K562 (cell line): ENCODE results near the gene TULP4. TPM values are rescaled to one million over a fixed set of nuclear protein-coding genes. Genes with fewer than 3 reads are reported as not detected.

Experiments
- ATAC-seq: fragments of 200-7000 bp; cut with Tn5 transposase; 3 replicates; pipeline ENCODE4 v1.9.1; 2020; ENCODE audit warnings: moderate library complexity
- BruUV-seq: library from RNA; stranded (reverse); fragments of 400-500 nt; replicated peaks from 2 replicates; lab custom pipeline; 2021; lab: Mats Ljungman, UMichigan
- CTCF ChIA-PET: fragments of 300-600 bp; formaldehyde crosslinking; extraction: SDS; loops from one replicate; lab custom pipeline; 2021; ENCODE audit warnings: low intra/inter-chr PET ratio; lab: Yijun Ruan, JAX
- POLR2A ChIA-PET: fragments of 300-600, 350-650 bp; sonication (Branson Sonifier 250); formaldehyde crosslinking; extraction: SDS; loops from one replicate; lab custom pipeline; 2021; ENCODE audit warnings: antibody characterized with exemption, inconsistent platforms; lab: Yijun Ruan, JAX
- DNase-seq, 4 experiments: peaks; one replicate each; pipeline versions ENCODE4 v3.0.0 to v3.0.0-alpha.2; 2011 to 2018; ENCODE audit warnings: low spot score in 3 of 4, mixed read lengths in 3 of 4; ENCODE audit errors: extremely low read depth in 1 of 4
- FAIRE-seq: peaks from 2 replicates; lab custom pipeline; 2011; peaks lifted over from hg19 to GRCh38; lab: Jason Lieb, UNC
- H2AFZ ChIP-seq: 2 replicates; pipeline ENCODE4 v1.6.0; 2011; ENCODE audit warnings: low read depth, low read length, control low read depth, inconsistent platforms
- H3K27ac ChIP-seq: fragments of 200-600 bp; 3 replicates; pipeline ENCODE4 v1.8.0; 2011; ENCODE audit warnings: low read depth, mild to moderate bottlenecking, control low read depth, inconsistent platforms, low read length, moderate library complexity, mixed read lengths; ENCODE audit errors: extremely low read depth
- H3K27me3 ChIP-seq, 2 experiments: fragments of 300-600 bp in 1 of 2; 2 replicates in 1 of 2; 3 replicates in 1 of 2; pipeline versions ENCODE4 v1.6.0 to v1.8.0; 2011; ENCODE audit warnings: inconsistent platforms in 2 of 2, low read length in 2 of 2, mild to moderate bottlenecking in 1 of 2, mixed read lengths in 1 of 2, moderate library complexity in 1 of 2; ENCODE audit not compliant: control insufficient read depth in 2 of 2, insufficient read depth in 2 of 2
- H3K36me3 ChIP-seq: fragments of 300-600 bp; 3 replicates; pipeline ENCODE4 v1.8.0; 2011; ENCODE audit warnings: mild to moderate bottlenecking, low read length, inconsistent platforms; ENCODE audit not compliant: control insufficient read depth, insufficient read depth
- H3K4me1 ChIP-seq, 2 experiments: fragments of 200-600 bp in 1 of 2; replicated peaks in 1 of 2; 2 replicates in 1 of 2; 3 replicates in 1 of 2; pipeline versions ENCODE4 v1.5.1 to v1.8.0; 2011; ENCODE audit warnings: inconsistent platforms in 2 of 2, low read length in 2 of 2, mild to moderate bottlenecking in 1 of 2, mixed read lengths in 1 of 2, moderate library complexity in 1 of 2; ENCODE audit not compliant: control insufficient read depth in 2 of 2, insufficient read depth in 2 of 2
- H3K4me2 ChIP-seq: 2 replicates; pipeline ENCODE4 v1.6.1; 2011; ENCODE audit warnings: low read length, control low read depth, inconsistent platforms, mixed read lengths; ENCODE audit not compliant: insufficient read depth
- H3K4me3 ChIP-seq: fragments of 200-600 bp; sonication (generic), shearing (Covaris generic); 2 replicates; pipeline ENCODE4 v1.5.1; 2016; ENCODE audit warnings: control low read depth, inconsistent platforms
- H3K79me2 ChIP-seq: fragments of 200-600 bp; 3 replicates; pipeline ENCODE4 v1.8.0; 2011; ENCODE audit warnings: low read length, inconsistent platforms; ENCODE audit not compliant: control insufficient read depth, insufficient read depth
- H3K9ac ChIP-seq, 2 experiments: 2 replicates each; pipeline versions ENCODE4 v1.6.0 to v1.6.1; 2011; ENCODE audit warnings: low read depth in 2 of 2, low read length in 2 of 2, control low read depth in 1 of 2, inconsistent platforms in 1 of 2, mild to moderate bottlenecking in 1 of 2, mixed read lengths in 1 of 2; ENCODE audit not compliant: insufficient read depth in 1 of 2
- H3K9me1 ChIP-seq: one replicate; pipeline ENCODE4 v1.6.0; 2011; ENCODE audit warnings: inconsistent platforms, mild to moderate bottlenecking, low read length, moderate library complexity; ENCODE audit not compliant: control insufficient read depth, insufficient read depth
- H3K9me3 ChIP-seq: replicated peaks from 2 replicates; pipeline ENCODE4 v1.5.1; 2011; ENCODE audit warnings: low read depth, low read length, inconsistent platforms; ENCODE audit not compliant: control insufficient read depth, insufficient read depth
- H4K20me1 ChIP-seq: replicated peaks from 2 replicates; pipeline ENCODE4 v1.6.1; 2011; ENCODE audit warnings: low read length, inconsistent platforms, mixed read lengths; ENCODE audit not compliant: control insufficient read depth, insufficient read depth
- ATF2 ChIP-seq: sonication (generic); formaldehyde crosslinking; IDR thresholded peaks from 2 replicates; pipeline ENCODE4 v1.8.1; 2022; ENCODE audit warnings: missing genetic modification reagents
- CTBP1 ChIP-seq: fragments of 450-650 bp; IDR thresholded peaks from 2 replicates; pipeline ENCODE4 v1.6.1; 2016; ENCODE audit warnings: borderline replicate concordance
- GTF2E2 ChIP-seq: fragments of 200-800 bp; sonication (Bioruptor generic); IDR thresholded peaks from 2 replicates; pipeline ENCODE4 v1.6.1; 2016; ENCODE audit warnings: missing genetic modification characterization, missing compliant biosample characterization
- MCM5 ChIP-seq: fragments of 450-650 bp; IDR thresholded peaks from 2 replicates; pipeline ENCODE4 v1.6.1; 2016; ENCODE audit warnings: low read depth
- OTX1 ChIP-seq: fragments of 450-650 bp; formaldehyde crosslinking; IDR thresholded peaks from 2 replicates; pipeline ENCODE4 v1.4.0; 2022; ENCODE audit warnings: mild to moderate bottlenecking
- RAD51 ChIP-seq: fragments of 450-650 bp; IDR thresholded peaks from 2 replicates; pipeline ENCODE4 v1.7.1; 2016; ENCODE audit warnings: low read depth, mild to moderate bottlenecking, borderline replicate concordance
- SNRNP70 ChIP-seq: fragments of 200-400 bp; formaldehyde crosslinking; optimal IDR thresholded peaks from 2 replicates; pipeline ENCODE3; 2017; ENCODE audit warnings: low read depth, low read length
- TEAD2 ChIP-seq: fragments of 450-650 bp; IDR thresholded peaks from 2 replicates; pipeline ENCODE4 v1.6.1; 2016; ENCODE audit warnings: missing genetic modification characterization, control low read depth, missing compliant biosample characterization
- ZNF282 ChIP-seq: sonication (generic); formaldehyde crosslinking; IDR thresholded peaks from 2 replicates; pipeline ENCODE4 v1.8.1; 2023; ENCODE audit warnings: missing genetic modification reagents
- ZNF398 ChIP-seq: fragments of 250-450 bp; sonication (Bioruptor Pico); IDR thresholded peaks from 2 replicates; pipeline ENCODE4 v1.8.0; 2021; ENCODE audit warnings: moderate library complexity, mild to moderate bottlenecking, inconsistent platforms
- ZNF655 ChIP-seq: fragments of 250-450 bp; sonication (Bioruptor Pico); IDR thresholded peaks from 2 replicates; pipeline ENCODE4 v1.5.0; 2021
- WGBS: fragments of 100-300 bp; shearing (Covaris generic); methylation state at CpG from one replicate; pipeline ENCODE4 v1.1.6; 2016; ENCODE audit warnings: low coverage, mixed read lengths; ENCODE audit not compliant: insufficient coverage; ENCODE audit errors: missing lambda C conversion rate; 5-methylcytosine and 5-hydroxymethylcytosine counted together
- in situ Hi-C: fragments of 300-500 bp; cut with MboI; formaldehyde crosslinking; loops from 4 replicates; pipeline ENCODE4 v1.15.0; 2018; ENCODE audit warnings: inconsistent platforms, mixed read lengths
- intact Hi-C: fragments of 100-400 bp; cut with micrococcal nuclease; formaldehyde crosslinking; loops from 2 replicates; pipeline ENCODE4 v1.14.2; 2022
- polyA plus RNA-seq, 8 experiments: library from polyadenylated mRNA; depleted of rRNA in 4 of 8; stranded (reverse) in 5 of 8; unstranded in 3 of 8; fragments of >200 nt; fragmentation: Nextera tagmentation in 2 of 8; fragmentation: Illumina TruSeq in 1 of 8; extraction: Ambion mirVana in 2 of 8; extraction: Trizol in 1 of 8; gene quantifications; 2 replicates each; pipeline versions ENCODE4 v1.2.1 to v1.2.3, GENCODE V29; 2011 to 2014; ENCODE audit warnings: inconsistent platforms in 1 of 8, missing spikeins in 1 of 8
- total RNA-seq, 7 experiments: library from RNA; depleted of rRNA in 6 of 7; stranded (reverse); fragments of >200 nt in 6 of 7; fragmentation: Illumina TruSeq in 2 of 7; extraction: Trizol in 2 of 7; gene quantifications; 2 replicates each; pipeline versions ENCODE4 v1.2.1 to v1.2.3, GENCODE V29; 2011 to 2021; ENCODE audit warnings: low replicate concordance in 1 of 7

TULP4 gene
- total and polyA plus RNA-seq, 9 of the 15 experiments (the other 6 are each of a cell fraction or from before 2014, with no cell fraction given), result 1.2 to 50.4 (median 11.0) TPM

- Histone ChIP-seq H3K27me3 (no peaks in the 10 kb centered on the region), H3K4me2 (no peak overlapping the region), H3K36me3 (no peaks in the 10 kb centered on the region), H3K27ac (no peak overlapping the region), H3K9me3 (no peaks in the 10 kb centered on the region), H2AFZ (no peak overlapping the region)
- FAIRE-seq (no peak), ATAC-seq (no peak), DNase-seq (no peak)
- BruUV-seq, result no TSS peak
- POLR2A ChIA-PET, result no interaction called here
- TF ChIP-seq RAD51 (no peak), ZNF655 (no peak), ATF2 (no peak), OTX1 (CRISPR knock-in tag) (no peak), ZNF282 (no peak), GTF2E2 (tag) (no peak), ZNF398 (CRISPR knock-in tag) (no peak), CTBP1 (no peak), SNRNP70 (no peak), MCM5 (no peak), TEAD2 (no peak)
- TF ChIP-seq, all 486 proteins: peak for 0
- Histone ChIP-seq H3K9ac (no peak overlapping the region), H3K79me2 (no peaks in the 10 kb centered on the region; the same call in 2 of the 3 replicates), H4K20me1 (no peaks in the 10 kb centered on the region), H3K4me1 (no peaks in the 10 kb centered on the region), H3K4me3 (no peak overlapping the region), H3K9me1 (no peaks in the 10 kb centered on the region)
- 53% methylated on average over 1 of the region's 1 CpG for WGBS
- CTCF ChIA-PET, result no interaction called here
- in situ Hi-C loops, result no loop called here
- intact Hi-C loops, result no loop called here
Observed at GRCh38 chr6:158329531-158329930, 17.3 kb downstream of the TULP4 start.
